GM12891 (cell line): ENCODE data around the gene CENPB.
A peak's percentile ranks its signal among the peaks of the same experiment; 100 is the strongest.

Source experiments
- DNase-seq: peaks from one replicate; pipeline ENCODE4 v3.0.0; 2011; ENCODE audit warnings: low spot score; ENCODE audit not compliant: insufficient read length
- FAIRE-seq: peaks from 2 replicates; lab custom pipeline; 2011; peaks lifted over from hg19 to GRCh38; lab: Jason Lieb, UNC
- PAX5 ChIP-seq: IDR thresholded peaks from 2 replicates; pipeline ENCODE4 v1.6.1; 2011; ENCODE audit warnings: low read length, moderate library complexity, mild to moderate bottlenecking; ENCODE audit not compliant: insufficient read depth, severe bottlenecking
- POLR2A ChIP-seq: IDR thresholded peaks from 2 replicates; pipeline ENCODE4 v1.6.1; 2011; ENCODE audit warnings: low read depth, low read length, control low read depth
- POLR2AphosphoS5 ChIP-seq: IDR thresholded peaks from 2 replicates; pipeline ENCODE4 v1.6.1; 2011; ENCODE audit warnings: low read depth, low read length, control low read depth
- POU2F2 ChIP-seq: IDR thresholded peaks from 2 replicates; pipeline ENCODE4 v1.6.1; 2011; ENCODE audit warnings: low read depth, mild to moderate bottlenecking, control low read depth, low read length, moderate library complexity
- SPI1 ChIP-seq: IDR thresholded peaks from 2 replicates; pipeline ENCODE4 v1.6.1; 2011; ENCODE audit warnings: low read depth, low read length, control low read depth
- TAF1 ChIP-seq: IDR thresholded peaks from 2 replicates; pipeline ENCODE4 v1.6.1; 2011; ENCODE audit warnings: low read depth, low read length, control low read depth

The CENPB gene

DNA sequence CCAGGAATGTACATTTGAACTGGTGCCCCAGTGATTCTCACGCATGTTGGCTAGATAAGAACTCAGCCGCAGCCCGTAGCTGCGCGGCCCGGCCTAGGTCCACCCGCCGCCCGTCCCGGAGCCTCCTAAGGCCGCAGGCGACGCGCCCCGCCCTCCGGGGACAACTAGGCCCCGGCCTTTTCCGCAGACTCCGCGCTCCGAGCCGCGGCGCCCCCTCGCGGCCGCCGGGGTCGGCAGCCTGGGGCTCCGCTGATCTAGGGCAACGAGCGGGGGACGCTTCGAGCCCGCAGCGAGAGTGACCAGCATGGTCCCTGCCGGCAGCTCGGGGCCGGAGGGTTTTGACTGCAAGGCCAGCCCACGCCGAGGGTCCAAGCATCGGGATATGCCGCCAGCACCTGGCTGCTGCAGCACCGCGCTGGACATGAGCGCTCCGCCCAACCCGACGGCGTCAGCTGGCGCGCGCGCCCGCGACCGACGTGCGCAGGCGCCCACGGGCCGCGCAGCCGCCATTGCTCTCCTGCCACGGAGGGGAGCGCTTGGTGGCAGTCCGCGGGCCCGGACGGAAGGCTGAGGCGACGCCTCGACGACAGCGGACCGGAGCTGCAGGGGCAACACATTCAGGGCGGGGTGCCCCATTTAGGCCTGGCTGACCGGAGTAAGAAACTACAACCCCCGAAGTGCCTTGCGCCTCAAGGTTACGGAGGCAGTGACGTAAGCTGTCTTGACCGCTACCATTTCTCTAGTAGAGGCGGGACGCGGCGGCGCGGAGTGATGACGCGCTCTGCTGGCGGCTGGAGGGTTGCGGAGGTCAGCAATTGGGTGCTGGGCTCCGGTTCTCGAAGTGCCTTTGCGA lies 33.7 kb upstream of the CENPB start, which contains the start of gene AP5S1:
AP5S1 (plus strand) TSS at position 500 of the 853 bp plus-strand sequence. CDS start 1,571 bp downstream, outside the sequence.
- FAIRE-seq (peak; percentile 97), DNase-seq (peak; percentile 90)
- TF ChIP-seq TAF1 (peak; percentile 36; the same call in 1 of the 2 replicates), POU2F2 (peak; percentile 27; the same call in 1 of the 2 replicates), SPI1 (no peak), PAX5 (no peak), POLR2A (peak; percentile 91), POLR2AphosphoS5 (peak; percentile 86; the same call in 1 of the 2 replicates)

DNA sequence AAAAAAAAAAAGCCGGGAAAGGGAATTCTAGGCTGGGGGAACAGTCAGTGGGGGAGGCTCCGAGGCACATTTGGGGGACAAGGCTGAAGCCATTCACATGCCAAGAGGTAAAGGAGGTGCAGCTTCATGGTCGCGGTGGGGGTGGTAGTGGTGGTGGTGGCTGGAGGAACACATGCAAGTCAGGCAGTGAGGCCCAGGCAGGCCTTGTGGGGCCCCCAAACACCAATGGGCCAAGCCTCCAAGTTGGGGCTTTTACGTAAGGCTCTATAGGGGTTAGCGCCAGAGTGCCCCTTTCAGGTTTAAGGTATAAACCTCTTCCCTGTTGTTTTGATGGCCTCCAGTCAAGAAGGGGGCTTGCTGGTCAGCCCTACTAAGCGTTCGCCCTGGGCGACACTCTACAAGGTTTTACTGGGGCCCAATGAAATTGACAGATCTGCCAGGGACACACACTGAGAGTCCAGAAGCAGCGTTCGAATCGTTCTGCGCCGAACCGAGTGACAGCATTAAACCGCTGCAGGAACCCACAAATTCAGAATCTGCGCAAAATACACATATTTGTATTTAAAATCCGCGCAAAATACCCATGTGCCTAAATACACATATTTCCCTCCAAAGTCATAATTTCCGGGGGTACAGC lies 33.0 kb upstream of the CENPB start:
- DNase-seq (no peak), FAIRE-seq (no peak)
- TF ChIP-seq POLR2AphosphoS5 (no peak), SPI1 (no peak), POLR2A (no peak), TAF1 (no peak), POU2F2 (no peak), PAX5 (no peak)

DNA sequence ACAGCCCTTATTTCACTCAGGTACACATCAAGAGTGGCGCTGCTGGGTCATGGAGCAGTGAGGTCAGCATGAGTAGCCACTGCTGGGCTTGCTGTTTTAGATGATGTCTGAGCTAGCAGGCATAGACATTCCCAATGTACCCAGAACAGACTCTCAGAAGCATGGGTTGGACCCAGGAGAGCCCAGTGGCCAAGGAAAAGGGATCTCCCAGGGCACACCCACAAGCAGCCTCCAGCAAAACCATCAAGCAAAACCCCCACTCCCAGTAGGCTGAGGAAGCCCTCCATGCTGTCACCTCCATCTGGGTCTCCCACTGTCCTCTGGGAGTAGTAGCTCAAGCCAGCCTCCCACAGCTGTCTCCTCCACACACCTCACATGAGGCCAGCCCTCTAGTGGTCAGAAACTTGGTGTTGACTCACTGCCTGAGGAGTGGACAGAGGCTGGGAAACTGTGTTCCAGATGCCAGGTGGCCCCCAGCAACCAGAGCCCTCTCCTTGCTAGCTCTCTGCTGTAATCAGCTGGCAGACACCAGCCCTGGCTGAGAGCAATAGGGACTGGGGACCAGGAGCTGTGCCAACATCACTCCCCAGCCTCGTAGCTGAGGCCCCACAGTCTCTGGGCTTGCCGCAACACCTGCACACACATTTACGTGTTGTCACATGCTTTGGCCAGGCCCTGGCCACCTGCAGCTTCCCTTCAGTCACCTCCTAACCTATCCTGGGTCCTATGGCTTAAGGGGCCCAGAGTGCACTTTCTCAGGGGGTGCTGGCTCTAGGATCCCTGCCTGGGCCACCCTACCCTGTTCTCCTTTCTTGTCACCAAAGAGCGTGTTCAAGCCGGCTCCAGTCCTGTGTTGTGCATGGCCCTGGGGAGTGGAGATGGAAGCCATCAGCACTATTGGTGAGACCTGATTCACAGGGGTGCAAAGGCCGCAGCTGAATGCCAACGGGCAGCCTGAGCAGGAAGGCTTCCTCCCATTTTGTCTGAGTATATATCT lies 31.9 kb upstream of the CENPB start:
- TF ChIP-seq POU2F2 (no peak), POLR2A (no peak), SPI1 (no peak), PAX5 (no peak), POLR2AphosphoS5 (no peak), TAF1 (no peak)
- FAIRE-seq (no peak), DNase-seq (no peak)

DNA sequence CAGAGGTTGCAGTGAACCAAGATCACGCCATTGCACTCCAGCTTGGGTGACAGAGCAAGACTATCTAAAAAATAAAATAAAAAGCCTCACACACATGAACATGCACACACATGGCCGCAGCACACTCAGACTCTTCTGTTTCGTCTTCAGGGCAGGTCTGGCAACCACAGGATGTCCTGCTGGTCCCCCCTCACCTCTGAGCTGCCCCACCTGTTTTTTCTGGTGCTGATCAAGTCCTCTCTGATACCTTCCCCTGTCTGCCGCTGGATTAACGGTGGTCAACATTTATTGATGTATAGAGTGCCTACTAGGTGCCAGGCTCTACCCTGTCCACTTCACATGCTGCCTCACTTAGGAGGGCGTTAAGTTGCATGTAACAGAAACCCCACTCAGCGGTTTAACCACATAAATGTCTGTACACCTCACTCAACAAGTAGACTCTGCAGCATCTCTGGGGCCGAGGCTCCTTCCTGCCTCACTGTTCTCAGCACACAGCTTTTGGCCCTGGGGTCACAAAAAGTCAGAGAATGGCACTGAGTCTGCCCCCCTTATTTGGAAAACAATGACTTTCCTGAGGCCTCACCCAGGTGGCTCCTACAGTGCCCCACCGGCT lies 29.3 kb upstream of the CENPB start:
- DNase-seq = no peak
- no peak for FAIRE-seq

DNA sequence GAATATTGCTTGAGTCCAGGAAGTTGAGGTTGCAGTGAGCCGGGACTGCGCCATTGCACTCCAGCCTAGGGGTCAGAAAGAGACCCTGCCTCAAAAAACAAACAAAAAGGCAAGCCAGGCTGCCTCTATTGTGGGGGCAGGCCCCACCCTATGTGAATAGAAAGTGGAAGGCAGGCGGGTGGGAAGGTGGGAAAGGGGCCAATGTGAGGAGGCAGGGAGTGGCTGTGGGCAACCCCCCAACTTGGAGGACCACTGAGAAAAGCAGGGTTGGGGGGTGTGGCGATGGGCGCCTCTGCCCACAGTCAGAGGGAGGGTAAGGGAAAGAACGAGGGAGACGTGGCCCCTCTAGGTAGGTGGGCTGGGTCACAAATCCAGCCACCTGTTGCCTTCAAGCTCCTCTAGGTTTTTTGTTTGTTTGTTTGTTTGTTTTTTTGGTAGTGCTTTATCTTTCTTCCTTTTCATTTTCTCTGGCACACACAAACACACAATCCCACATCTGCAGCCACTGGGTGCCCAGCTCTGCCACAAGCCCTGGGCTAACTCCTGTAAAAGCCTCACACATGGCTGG lies 28.5 kb upstream of the CENPB start:
- no peak for FAIRE-seq
- TF ChIP-seq POLR2A = no peak
- no peak for DNase-seq

More for the DNA sequence above, 29.3 kb upstream of the CENPB start:
- no peak for TF ChIP-seq POLR2A
- TF ChIP-seq POU2F2 = no peak
- no peak for TF ChIP-seq SPI1
- no peak for TF ChIP-seq TAF1
- TF ChIP-seq PAX5 = no peak
- no peak for TF ChIP-seq POLR2AphosphoS5

DNA sequence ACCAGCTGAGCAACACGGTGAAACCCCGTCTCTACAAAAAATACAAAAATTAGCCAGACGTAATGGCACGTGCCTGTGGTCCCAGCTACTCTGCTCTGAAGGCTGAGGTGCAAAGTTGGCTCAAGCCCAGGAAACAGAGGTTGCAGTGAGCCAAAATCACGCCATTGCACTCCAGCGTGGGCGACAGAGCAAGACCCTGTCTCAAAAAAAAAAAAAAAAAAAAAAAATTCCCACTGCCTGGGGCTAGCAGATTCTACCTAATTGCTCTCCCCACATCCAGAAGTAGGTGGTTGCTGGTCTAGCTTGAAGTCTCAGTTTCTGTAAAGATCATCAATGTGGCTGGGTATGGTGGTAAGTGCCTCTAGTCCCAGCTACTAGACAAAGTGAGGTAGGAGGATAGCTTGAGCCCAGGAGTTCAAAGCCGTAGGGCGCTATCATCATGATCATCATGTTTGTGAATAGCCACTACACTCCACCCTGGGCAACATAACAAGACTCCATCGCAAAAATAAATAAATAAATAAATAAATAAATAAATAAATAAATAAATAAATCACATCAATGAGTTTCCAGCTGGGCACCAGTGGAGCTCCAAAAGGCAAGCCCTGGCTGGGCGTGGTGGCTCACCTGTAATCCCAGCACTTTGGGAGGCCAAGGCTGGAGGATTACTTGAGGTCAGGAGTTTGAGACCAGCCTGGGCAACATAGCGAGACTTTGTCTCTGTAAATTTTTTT lies 27.5 kb upstream of the CENPB start:
- FAIRE-seq (no peak), DNase-seq (no peak)
- TF ChIP-seq TAF1 = no peak
- no peak for TF ChIP-seq POU2F2
- no peak for TF ChIP-seq SPI1
- no peak for TF ChIP-seq POLR2AphosphoS5
- TF ChIP-seq POLR2A = no peak
- no peak for TF ChIP-seq PAX5

DNA sequence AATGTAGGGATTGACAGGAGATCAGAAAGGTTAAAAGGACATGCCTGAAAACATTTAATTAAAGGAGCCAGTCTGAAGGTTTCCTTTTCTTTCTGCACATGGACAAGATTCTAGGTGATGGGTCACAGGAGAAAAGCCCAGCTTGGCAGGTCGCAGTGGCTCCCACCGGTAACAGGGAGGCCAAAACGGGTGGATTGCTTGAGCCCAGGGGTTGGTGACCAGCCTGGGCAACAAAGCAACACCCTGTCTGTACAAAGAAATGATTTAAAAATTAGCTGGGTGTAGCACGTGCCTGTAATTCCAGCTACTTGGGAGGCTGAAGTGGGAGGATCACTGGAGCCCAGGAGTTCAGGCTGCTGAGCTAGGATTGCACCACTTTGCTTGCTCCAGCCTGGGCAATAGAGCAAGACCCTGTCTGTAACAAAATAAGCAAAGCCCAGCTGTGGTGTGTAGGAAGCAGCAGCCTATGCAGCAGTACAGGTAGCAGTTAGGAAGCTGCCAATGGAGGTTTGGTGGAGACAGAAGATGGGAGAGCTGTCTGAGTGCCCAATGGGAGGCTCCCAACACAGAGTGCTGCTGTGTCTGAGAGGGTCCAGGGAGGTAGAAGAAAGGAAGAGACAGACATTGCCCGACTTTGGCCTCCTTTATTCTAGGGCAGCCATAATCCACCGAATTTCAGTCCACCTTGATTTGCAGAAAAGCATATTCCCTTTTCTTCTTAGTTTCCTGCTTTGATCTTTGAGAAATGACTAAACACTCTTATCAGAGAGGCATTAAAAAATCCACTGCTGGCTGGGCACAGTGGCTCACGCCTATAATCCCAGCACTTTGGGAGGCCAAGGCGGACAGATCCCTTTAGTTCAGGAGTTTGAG lies 26.7 kb upstream of the CENPB start:
- FAIRE-seq = no peak
- no peak for DNase-seq
- TF ChIP-seq PAX5 = no peak
- no peak for TF ChIP-seq TAF1
